Panc1 (cell line): ENCODE results near the gene LRMDA. TPM values are rescaled to one million over a fixed set of nuclear protein-coding genes. Genes with fewer than 3 reads are reported as not detected.

Source experiments
- ATAC-seq: fragments of 200-7000 bp; cut with Tn5 transposase; 2 replicates; pipeline ENCODE4 v1.9.1; 2020; ENCODE audit warnings: mild to moderate bottlenecking, moderate library complexity
- BruUV-seq: library from RNA; stranded (reverse); fragments of 400-500 nt; replicated peaks from 2 replicates; lab custom pipeline; 2021; lab: Mats Ljungman, UMichigan
- CTCF ChIA-PET: fragments of 300-600 bp; sonication (Branson Sonifier 250); formaldehyde crosslinking; loops from one replicate; lab custom pipeline; 2022; ENCODE audit warnings: antibody characterized with exemption; lab: Charles Lee
- POLR2A ChIA-PET: fragments of 300-600 bp; sonication (Branson Sonifier 250); formaldehyde crosslinking; loops from one replicate; lab custom pipeline; 2022; ENCODE audit warnings: antibody characterized with exemption; lab: Charles Lee
- DNase-seq: peaks from one replicate; pipeline ENCODE4 v3.0.0-alpha.2; 2010; ENCODE audit warnings: low read depth, low spot score
- H3K27ac ChIP-seq: 2 replicates; pipeline ENCODE4 v1.5.1; 2011; ENCODE audit warnings: mild to moderate bottlenecking, low read length, inconsistent platforms
- H3K27me3 ChIP-seq: fragments of 200-500 bp; sonication (Bioruptor generic); 2 replicates; pipeline ENCODE4 v1.6.0; 2014; ENCODE audit warnings: low read length, inconsistent platforms; ENCODE audit not compliant: control insufficient read depth, insufficient read depth
- H3K36me3 ChIP-seq: fragments of 200-500 bp; sonication (Bioruptor generic); 2 replicates; pipeline ENCODE4 v1.5.1; 2014; ENCODE audit warnings: inconsistent platforms, mild to moderate bottlenecking, low read length, moderate library complexity; ENCODE audit not compliant: control insufficient read depth, insufficient read depth
- H3K4me1 ChIP-seq: 2 replicates; pipeline ENCODE4 v1.5.1; 2011; ENCODE audit warnings: inconsistent platforms, mild to moderate bottlenecking, low read length, moderate library complexity; ENCODE audit not compliant: control insufficient read depth, insufficient read depth
- H3K4me3 ChIP-seq, 2 experiments: 2 replicates each; pipeline ENCODE4 v1.5.1; 2011 to 2012; ENCODE audit warnings: low read depth in 2 of 2, low read length in 2 of 2, mild to moderate bottlenecking in 2 of 2, inconsistent platforms in 1 of 2, moderate library complexity in 1 of 2
- H3K9me3 ChIP-seq: fragments of 200-500 bp; sonication (Bioruptor generic); 2 replicates; pipeline ENCODE4 v1.5.1; 2014; ENCODE audit warnings: low read depth, mild to moderate bottlenecking, inconsistent platforms, low read length, moderate library complexity; ENCODE audit not compliant: control insufficient read depth, insufficient read depth
- POLR2AphosphoS5 ChIP-seq: IDR thresholded peaks from 2 replicates; pipeline ENCODE4 v1.6.1; 2012; ENCODE audit warnings: mild to moderate bottlenecking, low read depth, low read length, moderate library complexity
- SIN3A ChIP-seq: IDR thresholded peaks from 2 replicates; pipeline ENCODE4 v1.6.1; 2012; ENCODE audit warnings: low read depth, mild to moderate bottlenecking, low read length, moderate library complexity, borderline replicate concordance; ENCODE audit not compliant: insufficient read depth
- TCF7L2 ChIP-seq: IDR thresholded peaks from 2 replicates; pipeline ENCODE4 v1.6.1; 2011; ENCODE audit warnings: mild to moderate bottlenecking, low read depth, low read length, inconsistent platforms
- in situ Hi-C: cut with HindIII; loops from 2 replicates; pipeline ENCODE4 v1.10.0; 2016; ENCODE audit warnings: low sequenced_read_pairs, low pct_unique_long_range_greater_than_20kb
- intact Hi-C: fragments of 100-400 bp; cut with micrococcal nuclease; formaldehyde crosslinking; loops from one replicate; pipeline ENCODE4 v1.10.0; 2022; ENCODE audit not compliant: unreplicated experiment
- total RNA-seq: library from RNA; stranded (reverse); gene quantifications from one replicate; pipeline ENCODE4 v1.2.1, GENCODE V29; 2021; ENCODE audit not compliant: unreplicated experiment
- TF ChIP-seq, protein P1 (sequence below): fragments of 450-650 bp; IDR thresholded peaks from 2 replicates; pipeline ENCODE4 v1.5.1; 2017; ENCODE audit warnings: mild to moderate bottlenecking
- TF ChIP-seq, protein P2 (sequence below), 2 experiments: IDR thresholded peaks; 2 replicates each; pipeline ENCODE4 v1.6.1; 2011 to 2012; ENCODE audit warnings: low read depth in 2 of 2, control low read depth in 1 of 2, low read length in 1 of 2, mild to moderate bottlenecking in 1 of 2, moderate library complexity in 1 of 2; ENCODE audit not compliant: insufficient read depth in 1 of 2

Gene LRMDA
- total RNA-seq, 1 experiment from 2014 or later: 1.2 TPM

DNA sequence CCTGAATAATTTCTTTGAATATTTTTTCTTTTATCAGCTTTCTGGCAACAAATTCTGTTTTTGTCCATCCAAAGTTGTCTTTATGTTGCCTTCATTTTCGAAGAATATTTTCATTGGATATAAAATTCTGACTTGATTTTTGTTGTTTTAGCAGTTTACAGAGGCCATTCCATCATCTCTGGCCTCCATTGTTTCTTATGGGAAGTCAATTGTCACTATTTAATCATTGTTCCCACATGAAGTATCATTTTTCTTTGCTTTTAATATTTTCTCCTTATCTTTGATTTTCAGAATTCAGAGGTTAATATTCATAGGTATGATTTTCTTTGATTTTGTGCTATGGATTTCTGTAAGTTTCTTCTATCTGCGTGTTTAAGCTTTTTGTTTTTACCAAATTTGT lies 512.6 kb downstream of the LRMDA start:
- DNase-seq (no peak), ATAC-seq (no peak)
- TF ChIP-seq, protein P1, sequence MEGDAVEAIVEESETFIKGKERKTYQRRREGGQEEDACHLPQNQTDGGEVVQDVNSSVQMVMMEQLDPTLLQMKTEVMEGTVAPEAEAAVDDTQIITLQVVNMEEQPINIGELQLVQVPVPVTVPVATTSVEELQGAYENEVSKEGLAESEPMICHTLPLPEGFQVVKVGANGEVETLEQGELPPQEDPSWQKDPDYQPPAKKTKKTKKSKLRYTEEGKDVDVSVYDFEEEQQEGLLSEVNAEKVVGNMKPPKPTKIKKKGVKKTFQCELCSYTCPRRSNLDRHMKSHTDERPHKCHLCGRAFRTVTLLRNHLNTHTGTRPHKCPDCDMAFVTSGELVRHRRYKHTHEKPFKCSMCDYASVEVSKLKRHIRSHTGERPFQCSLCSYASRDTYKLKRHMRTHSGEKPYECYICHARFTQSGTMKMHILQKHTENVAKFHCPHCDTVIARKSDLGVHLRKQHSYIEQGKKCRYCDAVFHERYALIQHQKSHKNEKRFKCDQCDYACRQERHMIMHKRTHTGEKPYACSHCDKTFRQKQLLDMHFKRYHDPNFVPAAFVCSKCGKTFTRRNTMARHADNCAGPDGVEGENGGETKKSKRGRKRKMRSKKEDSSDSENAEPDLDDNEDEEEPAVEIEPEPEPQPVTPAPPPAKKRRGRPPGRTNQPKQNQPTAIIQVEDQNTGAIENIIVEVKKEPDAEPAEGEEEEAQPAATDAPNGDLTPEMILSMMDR: no peak
- no peak for TF ChIP-seq TCF7L2
- TF ChIP-seq, protein P2, sequence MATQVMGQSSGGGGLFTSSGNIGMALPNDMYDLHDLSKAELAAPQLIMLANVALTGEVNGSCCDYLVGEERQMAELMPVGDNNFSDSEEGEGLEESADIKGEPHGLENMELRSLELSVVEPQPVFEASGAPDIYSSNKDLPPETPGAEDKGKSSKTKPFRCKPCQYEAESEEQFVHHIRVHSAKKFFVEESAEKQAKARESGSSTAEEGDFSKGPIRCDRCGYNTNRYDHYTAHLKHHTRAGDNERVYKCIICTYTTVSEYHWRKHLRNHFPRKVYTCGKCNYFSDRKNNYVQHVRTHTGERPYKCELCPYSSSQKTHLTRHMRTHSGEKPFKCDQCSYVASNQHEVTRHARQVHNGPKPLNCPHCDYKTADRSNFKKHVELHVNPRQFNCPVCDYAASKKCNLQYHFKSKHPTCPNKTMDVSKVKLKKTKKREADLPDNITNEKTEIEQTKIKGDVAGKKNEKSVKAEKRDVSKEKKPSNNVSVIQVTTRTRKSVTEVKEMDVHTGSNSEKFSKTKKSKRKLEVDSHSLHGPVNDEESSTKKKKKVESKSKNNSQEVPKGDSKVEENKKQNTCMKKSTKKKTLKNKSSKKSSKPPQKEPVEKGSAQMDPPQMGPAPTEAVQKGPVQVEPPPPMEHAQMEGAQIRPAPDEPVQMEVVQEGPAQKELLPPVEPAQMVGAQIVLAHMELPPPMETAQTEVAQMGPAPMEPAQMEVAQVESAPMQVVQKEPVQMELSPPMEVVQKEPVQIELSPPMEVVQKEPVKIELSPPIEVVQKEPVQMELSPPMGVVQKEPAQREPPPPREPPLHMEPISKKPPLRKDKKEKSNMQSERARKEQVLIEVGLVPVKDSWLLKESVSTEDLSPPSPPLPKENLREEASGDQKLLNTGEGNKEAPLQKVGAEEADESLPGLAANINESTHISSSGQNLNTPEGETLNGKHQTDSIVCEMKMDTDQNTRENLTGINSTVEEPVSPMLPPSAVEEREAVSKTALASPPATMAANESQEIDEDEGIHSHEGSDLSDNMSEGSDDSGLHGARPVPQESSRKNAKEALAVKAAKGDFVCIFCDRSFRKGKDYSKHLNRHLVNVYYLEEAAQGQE (IDR thresholded peaks at IDR 0.05; ENCODE audit: insufficient read depth in 1 of 2, low read depth in 2 of 2, low read length in 1 of 2): no peak
- no peak for TF ChIP-seq SIN3A
- no peak for TF ChIP-seq POLR2AphosphoS5
- no TSS peak for BruUV-seq
- CTCF ChIA-PET: no interaction called here
- no peak overlapping the region for H3K27ac ChIP-seq
- no peaks in the 10 kb centered on the region for H3K4me1 ChIP-seq
- H3K36me3 ChIP-seq: no peaks in the 10 kb centered on the region
- H3K27me3 ChIP-seq: peaks cover 4% of the 10 kb centered on the region; the same call in 1 of the 2 replicates
- in situ Hi-C loops (no loop called here), intact Hi-C loops (no loop called here)
- POLR2A ChIA-PET: no interaction called here
- H3K4me3 ChIP-seq: no peak overlapping the region
- no peaks in the 10 kb centered on the region for H3K9me3 ChIP-seq

DNA sequence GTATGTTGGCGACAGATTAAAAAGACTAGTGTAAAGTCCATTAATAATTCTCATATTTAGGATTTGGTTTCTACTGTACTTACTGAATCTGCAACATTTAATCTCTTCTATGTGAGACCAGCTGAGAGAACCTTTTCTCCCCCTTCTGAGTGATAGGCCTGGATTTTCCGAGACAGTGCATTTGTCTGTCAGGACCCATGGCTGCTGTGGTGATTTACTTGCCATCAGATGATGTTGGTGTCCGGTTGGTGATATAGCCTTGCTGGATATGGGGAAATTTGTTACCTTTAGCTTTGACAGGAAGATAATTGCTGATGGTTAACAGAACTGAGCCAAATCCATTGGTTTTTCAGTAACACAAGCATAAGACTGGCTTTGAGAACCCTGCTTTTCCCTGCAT lies 517.2 kb downstream of the LRMDA start:
- no TSS peak for BruUV-seq
- peaks cover 7% of the 10 kb centered on the region; the same call in 1 of the 2 replicates for H3K27me3 ChIP-seq
- intact Hi-C loops: no loop called here

DNA sequence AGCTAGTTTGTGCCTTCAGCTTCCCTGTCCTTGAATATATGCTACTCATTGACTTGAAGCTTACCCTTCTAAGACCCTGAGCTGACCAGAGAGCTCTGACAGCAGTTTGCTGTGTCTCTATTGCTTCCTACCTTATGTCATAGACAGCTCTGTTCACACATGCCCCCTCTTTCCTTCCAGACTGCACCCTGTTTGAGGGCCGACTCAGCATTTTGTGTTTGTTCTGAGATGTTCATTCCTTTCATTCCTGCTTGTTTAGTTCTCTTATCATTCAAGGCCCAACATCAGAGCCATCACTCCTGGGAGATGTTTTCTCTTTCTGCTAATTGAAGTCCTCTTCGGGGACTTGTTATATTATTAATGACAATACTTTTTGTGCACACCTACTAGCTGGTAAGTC lies 518.9 kb downstream of the LRMDA start:
- BruUV-seq: no TSS peak
- in situ Hi-C loops (no loop called here), intact Hi-C loops (no loop called here)
- Histone ChIP-seq H3K36me3 (no peaks in the 10 kb centered on the region), H3K27me3 (peaks cover 7% of the 10 kb centered on the region; the same call in 1 of the 2 replicates), H3K9me3 (no peaks in the 10 kb centered on the region), H3K4me3 (no peak overlapping the region), H3K4me1 (no peaks in the 10 kb centered on the region), H3K27ac (no peak overlapping the region)
- ATAC-seq: no peak
- TF ChIP-seq, protein P1: no peak
- TF ChIP-seq POLR2AphosphoS5: no peak
- TF ChIP-seq, protein P2 (IDR thresholded peaks at IDR 0.05; ENCODE audit: insufficient read depth in 1 of 2, low read depth in 2 of 2, low read length in 1 of 2): no peak
- TF ChIP-seq SIN3A: no peak
- no peak for TF ChIP-seq TCF7L2
- ChIA-PET CTCF (no interaction called here), POLR2A (no interaction called here)
- no peak for DNase-seq

More for the DNA sequence above, 517.2 kb downstream of the LRMDA start:
- no peaks in the 10 kb centered on the region for H3K9me3 ChIP-seq
- no peaks in the 10 kb centered on the region for H3K36me3 ChIP-seq
- in situ Hi-C loops: no loop called here
- ChIA-PET POLR2A (no interaction called here), CTCF (no interaction called here)
- DNase-seq (no peak), ATAC-seq (no peak)
- H3K4me3 ChIP-seq: no peak overlapping the region
- H3K4me1 ChIP-seq: no peaks in the 10 kb centered on the region
- H3K27ac ChIP-seq: no peak overlapping the region
- no peak for TF ChIP-seq SIN3A
